Measurements from ENCODE around the gene ZNF407. TPM values are rescaled to one million over a fixed set of nuclear protein-coding genes. Genes with fewer than 3 reads are reported as not detected.

Gene ZNF407
- total RNA-seq, 1 donor from 2014 or later, result 9.0 TPM

DNA sequence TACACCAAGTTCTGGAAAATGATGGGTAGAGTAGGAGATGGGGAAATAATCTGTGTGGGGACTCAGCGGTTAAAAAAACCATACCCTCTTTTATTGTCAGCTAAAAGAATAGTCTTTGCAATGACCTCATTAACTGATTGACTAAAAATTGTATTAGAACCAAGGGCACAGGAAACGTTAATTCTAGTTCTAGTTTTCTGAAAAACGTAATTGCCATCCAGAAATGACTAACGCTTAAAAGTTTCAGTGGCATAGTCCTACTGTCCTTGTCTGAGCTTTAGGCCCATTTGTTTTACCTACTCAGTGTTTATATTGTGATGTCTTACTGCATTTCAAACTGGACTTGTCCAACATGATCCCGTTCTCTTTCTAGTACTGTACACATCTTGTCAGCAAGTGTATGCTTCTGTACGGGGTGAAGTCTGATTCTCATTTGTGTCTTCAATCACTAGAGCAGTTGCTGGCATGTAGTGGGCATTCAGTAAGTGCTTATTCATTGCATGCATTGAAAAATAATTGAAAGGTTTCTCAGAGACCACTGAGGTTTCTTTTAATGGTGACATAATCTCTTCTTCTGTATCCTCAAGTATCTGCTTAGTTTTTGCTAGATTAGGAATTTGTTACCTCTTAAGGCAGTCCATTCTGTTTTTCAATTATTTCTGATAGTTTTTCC, 81.5 kb downstream of the ZNF407 start:
- TF ChIP-seq EZH2 (IDR thresholded peaks at IDR 0.05) (no peak), EZH2phosphoT487 (IDR thresholded peaks at IDR 0.05) (no peak)
- TF ChIP-seq, protein P1, sequence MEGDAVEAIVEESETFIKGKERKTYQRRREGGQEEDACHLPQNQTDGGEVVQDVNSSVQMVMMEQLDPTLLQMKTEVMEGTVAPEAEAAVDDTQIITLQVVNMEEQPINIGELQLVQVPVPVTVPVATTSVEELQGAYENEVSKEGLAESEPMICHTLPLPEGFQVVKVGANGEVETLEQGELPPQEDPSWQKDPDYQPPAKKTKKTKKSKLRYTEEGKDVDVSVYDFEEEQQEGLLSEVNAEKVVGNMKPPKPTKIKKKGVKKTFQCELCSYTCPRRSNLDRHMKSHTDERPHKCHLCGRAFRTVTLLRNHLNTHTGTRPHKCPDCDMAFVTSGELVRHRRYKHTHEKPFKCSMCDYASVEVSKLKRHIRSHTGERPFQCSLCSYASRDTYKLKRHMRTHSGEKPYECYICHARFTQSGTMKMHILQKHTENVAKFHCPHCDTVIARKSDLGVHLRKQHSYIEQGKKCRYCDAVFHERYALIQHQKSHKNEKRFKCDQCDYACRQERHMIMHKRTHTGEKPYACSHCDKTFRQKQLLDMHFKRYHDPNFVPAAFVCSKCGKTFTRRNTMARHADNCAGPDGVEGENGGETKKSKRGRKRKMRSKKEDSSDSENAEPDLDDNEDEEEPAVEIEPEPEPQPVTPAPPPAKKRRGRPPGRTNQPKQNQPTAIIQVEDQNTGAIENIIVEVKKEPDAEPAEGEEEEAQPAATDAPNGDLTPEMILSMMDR (IDR thresholded peaks at IDR 0.05), result no peak
- Histone ChIP-seq H3K4me3 (no peak overlapping the region), H3F3A (ENCODE audit: low read depth) (no peaks in the 10 kb centered on the region), H3K27me3 (no peaks in the 10 kb centered on the region), H3K9ac (no peak overlapping the region), H3K36me3 (no peaks in the 10 kb centered on the region), H3K4me1 (no peaks in the 10 kb centered on the region), H3K79me2 (ENCODE audit: low read depth) (no peaks in the 10 kb centered on the region), H3K9me3 (ENCODE audit: low read depth) (peaks cover 5% of the 10 kb centered on the region), H2AFZ (replicated peaks) (no peak overlapping the region), H3K4me2 (no peak overlapping the region), H3K27ac (no peak overlapping the region), H4K20me1 (ENCODE audit: low read depth) (no peaks in the 10 kb centered on the region)
- H3K9me3 Mint-ChIP-seq, result peaks cover 14% of the 10 kb centered on the region
- no peak overlapping the region for H3K4me3 Mint-ChIP-seq
- DNase-seq (ENCODE audit: low spot score), result no peak
- H3K27me3 Mint-ChIP-seq (ENCODE audit: insufficient read depth, low read depth), result no peaks in the 10 kb centered on the region
- H3K4me1 Mint-ChIP-seq, result no peaks in the 10 kb centered on the region
- no peak overlapping the region for H3K27ac Mint-ChIP-seq
- peaks cover 12% of the 10 kb centered on the region for H3K36me3 Mint-ChIP-seq

DNA sequence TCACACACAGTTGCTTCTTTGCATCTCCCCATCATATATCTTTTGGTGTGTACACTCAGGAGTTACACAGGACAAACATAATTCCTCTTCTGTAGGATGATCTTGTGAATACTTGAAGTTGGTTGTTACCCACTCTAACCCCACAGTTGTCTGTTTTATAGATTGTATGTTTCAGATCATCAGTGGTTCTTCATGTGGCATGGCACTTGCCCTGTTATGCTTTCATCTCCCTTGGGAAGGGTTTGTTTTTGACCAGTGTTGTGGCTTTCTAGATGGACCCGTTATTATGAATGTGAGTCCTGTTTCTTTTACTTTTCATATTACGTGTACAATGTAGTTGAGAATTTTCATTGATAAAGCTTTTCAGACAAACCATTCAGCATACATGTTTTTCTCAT, 82.0 kb downstream of the ZNF407 start:
- H3K9ac ChIP-seq, result no peak overlapping the region
- no peak overlapping the region for H3K4me3 ChIP-seq
- Mint-ChIP-seq H3K27ac (no peak overlapping the region), H3K27me3 (ENCODE audit: insufficient read depth, low read depth) (no peaks in the 10 kb centered on the region), H3K9me3 (peaks cover 14% of the 10 kb centered on the region), H3K4me1 (no peaks in the 10 kb centered on the region), H3K4me3 (no peak overlapping the region), H3K36me3 (peaks cover 12% of the 10 kb centered on the region)
- no peak overlapping the region for H3K4me2 ChIP-seq
- DNase-seq (ENCODE audit: low spot score), result no peak
- H3K27me3 ChIP-seq, result no peaks in the 10 kb centered on the region
- H4K20me1 ChIP-seq (ENCODE audit: low read depth), result no peaks in the 10 kb centered on the region
- H3K27ac ChIP-seq, result no peak overlapping the region
- H3K9me3 ChIP-seq (ENCODE audit: low read depth), result peaks cover 5% of the 10 kb centered on the region
- H3F3A ChIP-seq (ENCODE audit: low read depth), result no peaks in the 10 kb centered on the region
- H2AFZ ChIP-seq (replicated peaks), result no peak overlapping the region
- H3K4me1 ChIP-seq, result no peaks in the 10 kb centered on the region
- H3K79me2 ChIP-seq (ENCODE audit: low read depth), result no peaks in the 10 kb centered on the region
- no peaks in the 10 kb centered on the region for H3K36me3 ChIP-seq
- TF ChIP-seq EZH2phosphoT487 (IDR thresholded peaks at IDR 0.05), result no peak
- TF ChIP-seq EZH2 (IDR thresholded peaks at IDR 0.05), result no peak
- TF ChIP-seq, protein P1 (IDR thresholded peaks at IDR 0.05), result no peak

DNA sequence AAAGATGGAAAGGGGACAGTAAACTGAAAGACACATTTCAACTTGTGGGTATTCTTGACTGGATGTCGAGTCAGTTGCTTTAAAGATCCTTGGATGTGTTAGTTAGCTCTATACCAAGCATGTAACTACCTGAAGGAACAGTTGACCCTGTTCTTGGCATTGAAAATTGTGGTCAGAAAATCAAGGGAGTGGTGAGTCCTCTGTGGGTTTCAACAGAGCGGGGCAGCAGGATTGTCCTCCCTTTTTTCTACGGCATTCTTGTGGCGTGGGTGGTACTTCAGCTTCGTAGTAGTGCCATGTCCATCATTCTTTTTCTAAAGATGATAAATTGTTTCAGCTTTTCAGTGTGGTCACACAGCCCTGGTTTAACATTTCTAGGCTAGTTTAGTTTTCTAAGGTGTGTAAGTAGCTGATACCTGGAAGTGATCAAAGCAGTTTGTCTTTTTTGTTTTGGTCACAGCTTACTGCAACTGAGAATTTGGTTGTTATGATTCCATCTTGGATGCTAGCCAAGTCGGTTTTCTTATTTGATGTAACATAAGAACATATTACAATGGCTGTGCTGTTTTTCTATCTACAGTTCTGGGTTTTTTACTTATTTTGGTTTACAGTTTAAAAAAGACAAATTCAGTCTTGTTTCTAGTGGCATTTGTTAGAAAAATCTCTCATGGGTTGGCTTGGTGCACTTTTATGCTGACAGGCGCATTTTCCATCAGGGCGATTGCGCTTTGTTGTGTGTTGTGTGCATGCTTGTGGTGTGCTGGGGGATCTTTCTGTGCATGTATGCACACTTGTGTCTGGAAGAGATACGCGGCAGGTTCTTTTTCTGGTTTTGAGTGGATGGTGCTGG, 84.7 kb downstream of the ZNF407 start:
- Histone ChIP-seq H3K4me2 (no peak overlapping the region), H3F3A (ENCODE audit: low read depth) (no peaks in the 10 kb centered on the region), H3K4me3 (no peak overlapping the region), H3K9ac (no peak overlapping the region), H3K9me3 (ENCODE audit: low read depth) (peaks cover 5% of the 10 kb centered on the region), H3K27me3 (no peaks in the 10 kb centered on the region), H2AFZ (replicated peaks) (no peak overlapping the region), H4K20me1 (ENCODE audit: low read depth) (no peaks in the 10 kb centered on the region), H3K27ac (no peak overlapping the region), H3K79me2 (ENCODE audit: low read depth) (no peaks in the 10 kb centered on the region), H3K36me3 (no peaks in the 10 kb centered on the region), H3K4me1 (no peaks in the 10 kb centered on the region)
- TF ChIP-seq EZH2phosphoT487 (IDR thresholded peaks at IDR 0.05), result no peak
- TF ChIP-seq, protein P1 (IDR thresholded peaks at IDR 0.05), result no peak
- no peak for TF ChIP-seq EZH2 (IDR thresholded peaks at IDR 0.05)
- H3K27me3 Mint-ChIP-seq (ENCODE audit: insufficient read depth, low read depth), result no peaks in the 10 kb centered on the region
- H3K36me3 Mint-ChIP-seq, result peaks cover 8% of the 10 kb centered on the region
- H3K4me3 Mint-ChIP-seq, result no peak overlapping the region
- no peak for DNase-seq (ENCODE audit: low spot score)
- peaks cover 8% of the 10 kb centered on the region for H3K9me3 Mint-ChIP-seq
- no peak overlapping the region for H3K27ac Mint-ChIP-seq
- no peaks in the 10 kb centered on the region for H3K4me1 Mint-ChIP-seq

Data from neural progenitor cell (in vitro differentiated cells).